Caki2 (cell line): ENCODE results near the gene NEIL3. TPM values are rescaled to one million over a fixed set of nuclear protein-coding genes. Genes with fewer than 3 reads are reported as not detected.

Source experiments
- DNase-seq: peaks from one replicate; pipeline ENCODE4 v3.0.0-alpha.2; 2015; ENCODE audit warnings: low read depth
- in situ Hi-C: cut with HindIII; loops from 2 replicates; pipeline ENCODE4 v1.10.0; 2016; ENCODE audit warnings: low sequenced_read_pairs, low pct_unique_long_range_greater_than_20kb, mixed read lengths
- total RNA-seq: library from RNA; depleted of rRNA; stranded (reverse); fragments of >200 nt; shearing (Covaris generic); gene quantifications from 2 replicates; pipeline ENCODE4 v1.2.3, GENCODE V29; 2014; ENCODE audit warnings: low replicate concordance

The NEIL3 gene
- total RNA-seq, 1 experiment from 2014 or later = 20.7 TPM

- in situ Hi-C loops = no loop called here
- DNase-seq = peak; percentile 53
Observed at GRCh38 chr4:177339477-177340374, 30.1 kb downstream of the NEIL3 start.

- in situ Hi-C loops = no loop called here
- DNase-seq = no peak
Observed at GRCh38 chr4:177348348-177348747, 38.7 kb downstream of the NEIL3 start.

GRCh38 chr4:177349191-177349590 lies 39.5 kb downstream of the NEIL3 start:
- in situ Hi-C loops = no loop called here

GRCh38 chr4:177351622-177352244 lies 42.1 kb downstream of the NEIL3 start:
- in situ Hi-C loops = no loop called here

More at GRCh38 chr4:177349191-177349590, 39.5 kb downstream of the NEIL3 start:
- DNase-seq = no peak

GRCh38 chr4:177356206-177356605 lies 46.5 kb downstream of the NEIL3 start:
- in situ Hi-C loops = no loop called here
- DNase-seq = no peak

More at GRCh38 chr4:177351622-177352244, 42.1 kb downstream of the NEIL3 start:
- no peak for DNase-seq

- in situ Hi-C loops = no loop called here
- no peak for DNase-seq
Observed at GRCh38 chr4:177356921-177357320, 47.2 kb downstream of the NEIL3 start.

- in situ Hi-C loops = no loop called here
- peak; percentile 13 for DNase-seq
Observed at GRCh38 chr4:177367336-177367735, 57.7 kb downstream of the NEIL3 start.

- no peak for DNase-seq
- in situ Hi-C loops = no loop called here
Observed at GRCh38 chr4:177369372-177369771, 59.7 kb downstream of the NEIL3 start.

GRCh38 chr4:177371461-177371860 lies 61.8 kb downstream of the NEIL3 start:
- in situ Hi-C loops = no loop called here
- no peak for DNase-seq

GRCh38 chr4:177374966-177375365 lies 65.3 kb downstream of the NEIL3 start:
- in situ Hi-C loops = no loop called here

GRCh38 chr4:177375372-177375771 lies 65.7 kb downstream of the NEIL3 start:
- in situ Hi-C loops = no loop called here
- no peak for DNase-seq

More at GRCh38 chr4:177374966-177375365, 65.3 kb downstream of the NEIL3 start:
- DNase-seq = no peak

- in situ Hi-C loops = no loop called here
- DNase-seq = no peak
Observed at GRCh38 chr4:177376024-177376423, 66.3 kb downstream of the NEIL3 start.

GRCh38 chr4:177380730-177381287 lies 71.1 kb downstream of the NEIL3 start:
- in situ Hi-C loops = no loop called here
- no peak for DNase-seq

GRCh38 chr4:177381762-177382310 lies 72.2 kb downstream of the NEIL3 start:
- in situ Hi-C loops = no loop called here
- DNase-seq = no peak

- DNase-seq = no peak
- in situ Hi-C loops = no loop called here
Observed at GRCh38 chr4:177384856-177385397, 75.3 kb downstream of the NEIL3 start.

- in situ Hi-C loops = no loop called here
- no peak for DNase-seq
Observed at GRCh38 chr4:177385576-177386277, 76.1 kb downstream of the NEIL3 start.

GRCh38 chr4:177386278-177386815 lies 76.7 kb downstream of the NEIL3 start:
- in situ Hi-C loops = no loop called here
- DNase-seq = no peak

- in situ Hi-C loops = no loop called here
- no peak for DNase-seq
Observed at GRCh38 chr4:177391287-177391686, 81.6 kb downstream of the NEIL3 start.
